ENCODE data around the gene GNAQ. TPM values are rescaled to one million over a fixed set of nuclear protein-coding genes. Genes with fewer than 3 reads are reported as not detected.

The GNAQ gene
- polyA plus RNA-seq, 1 donor (not counting 4 experiments of a cell fraction or from before 2014, with no cell fraction given), result 64.3 TPM

GRCh38 chr9:77710965-77711648, 320.5 kb downstream of the GNAQ start:
- Histone ChIP-seq H3K4me3 (ENCODE audit: control insufficient read depth in 2 of 3, extremely low read depth in 1 of 3, insufficient read depth in 2 of 3, low read depth in 1 of 3, low read length in 3 of 3) (no peak overlapping the region), H3K36me3 (ENCODE audit: control insufficient read depth in 2 of 2, extremely low read depth in 1 of 2, insufficient read depth in 2 of 2, low read length in 2 of 2) (no peaks in the 10 kb centered on the region), H3K27ac (ENCODE audit: control insufficient read depth, insufficient read depth, low read length) (no peak overlapping the region), H3K4me2 (ENCODE audit: control insufficient read depth, extremely low read depth, insufficient read depth, low read depth, low read length) (no peak overlapping the region), H3K79me2 (ENCODE audit: control insufficient read depth, insufficient read depth, low read length) (no peaks in the 10 kb centered on the region), H3K9me3 (ENCODE audit: control insufficient read depth, low read depth, low read length) (no peaks in the 10 kb centered on the region), H3K9ac (ENCODE audit: control insufficient read depth, extremely low read depth, insufficient read depth, low read length) (no peak overlapping the region), H2AFZ (ENCODE audit: control insufficient read depth, low read length) (no peak overlapping the region), H3K27me3 (ENCODE audit: control insufficient read depth, extremely low read depth, insufficient read depth, low read length) (no peaks in the 10 kb centered on the region), H3K4me1 (ENCODE audit: control insufficient read depth, extremely low read depth, insufficient read depth, low read length) (peaks cover 35% of the 10 kb centered on the region), H3K9me1 (ENCODE audit: control insufficient read depth, extremely low read depth, insufficient read depth, low read length) (no peaks in the 10 kb centered on the region), H4K20me1 (ENCODE audit: control insufficient read depth, extremely low read depth, insufficient read depth, low read length) (no peaks in the 10 kb centered on the region)
- dilution Hi-C loops (cut with MboI; ENCODE audit: extremely low pct_ligation_motif_present, low sequenced_read_pairs), result no loop called here
- TF ChIP-seq CTCF (optimal IDR thresholded peaks at IDR 0.05 in 1 of 3, IDR thresholded peaks at IDR 0.05 in 1 of 3, conservative IDR thresholded peaks at IDR 0.05 in 1 of 3; ENCODE audit: extremely low read depth in 1 of 3, insufficient read depth in 2 of 3, low read length in 3 of 3), result no peak
- FAIRE-seq (no peak), DNase-seq (ENCODE audit: low read depth, low spot score) (no peak)

GRCh38 chr9:77710316-77710715, 321.3 kb downstream of the GNAQ start:
- H3K27ac ChIP-seq (ENCODE audit: control insufficient read depth, insufficient read depth, low read length), result no peak overlapping the region
- H3K4me3 ChIP-seq (ENCODE audit: control insufficient read depth in 2 of 3, extremely low read depth in 1 of 3, insufficient read depth in 2 of 3, low read depth in 1 of 3, low read length in 3 of 3), result no peak overlapping the region
- no peaks in the 10 kb centered on the region for H4K20me1 ChIP-seq (ENCODE audit: control insufficient read depth, extremely low read depth, insufficient read depth, low read length)
- no peak overlapping the region for H3K9ac ChIP-seq (ENCODE audit: control insufficient read depth, extremely low read depth, insufficient read depth, low read length)
- TF ChIP-seq CTCF (optimal IDR thresholded peaks at IDR 0.05 in 1 of 3, IDR thresholded peaks at IDR 0.05 in 1 of 3, conservative IDR thresholded peaks at IDR 0.05 in 1 of 3; ENCODE audit: extremely low read depth in 1 of 3, insufficient read depth in 2 of 3, low read length in 3 of 3) (no peak), EZH2 (IDR thresholded peaks at IDR 0.05; ENCODE audit: low read length) (no peak)
- dilution Hi-C loops (cut with MboI; ENCODE audit: extremely low pct_ligation_motif_present, low sequenced_read_pairs), result no loop called here
- no peaks in the 10 kb centered on the region for H3K36me3 ChIP-seq (ENCODE audit: control insufficient read depth in 2 of 2, extremely low read depth in 1 of 2, insufficient read depth in 2 of 2, low read length in 2 of 2)
- H3K4me1 ChIP-seq (ENCODE audit: control insufficient read depth, extremely low read depth, insufficient read depth, low read length), result peaks cover 35% of the 10 kb centered on the region
- no peaks in the 10 kb centered on the region for H3K9me1 ChIP-seq (ENCODE audit: control insufficient read depth, extremely low read depth, insufficient read depth, low read length)
- FAIRE-seq (no peak), DNase-seq (ENCODE audit: low read depth, low spot score) (no peak)
- H3K9me3 ChIP-seq (ENCODE audit: control insufficient read depth, low read depth, low read length), result no peaks in the 10 kb centered on the region
- H2AFZ ChIP-seq (ENCODE audit: control insufficient read depth, low read length), result no peak overlapping the region
- no peak overlapping the region for H3K4me2 ChIP-seq (ENCODE audit: control insufficient read depth, extremely low read depth, insufficient read depth, low read depth, low read length)
- no peaks in the 10 kb centered on the region for H3K79me2 ChIP-seq (ENCODE audit: control insufficient read depth, insufficient read depth, low read length)
- H3K27me3 ChIP-seq (ENCODE audit: control insufficient read depth, extremely low read depth, insufficient read depth, low read length), result no peaks in the 10 kb centered on the region

All from keratinocyte (primary cell).